Pancreas (tissue), 10 donors: ENCODE data around the gene DMD. TPM values are rescaled to one million over a fixed set of nuclear protein-coding genes. Genes with fewer than 3 reads are reported as not detected.

ENCODE experiments used
- ATAC-seq, 4 donors: fragments of 200-7000 bp; cut with Tn5 transposase; one replicate each; pipeline versions ENCODE4 v1.8.0 to v1.9.1; 2020; ENCODE audit warnings: mild to moderate bottlenecking in 4 of 4, moderate library complexity in 4 of 4
- DNase-seq, 6 donors: peaks; one replicate each; pipeline ENCODE4 v3.0.0-alpha.2; 2020
- FAIRE-seq: peaks from 2 replicates; lab custom pipeline; 2012; peaks lifted over from hg19 to GRCh38; lab: Jason Lieb, UNC
- H3K27ac ChIP-seq, 4 donors: fragments of 200-600 bp; sonication (generic); 1 replicate in 3 of 4; 2 replicates in 1 of 4; pipeline versions ENCODE4 v1.5.0 to v1.8.0; 2020
- H3K27me3 ChIP-seq, 4 donors: fragments of 200-600 bp; one replicate each; pipeline ENCODE4 v1.8.0; 2021
- H3K36me3 ChIP-seq, 3 donors: fragments of 200-600 bp; sonication (generic) in 1 of 3; one replicate each; pipeline versions ENCODE4 v1.5.0 to v1.8.0; 2020 to 2021
- H3K4me1 ChIP-seq, 3 donors: fragments of 200-600 bp; one replicate each; pipeline ENCODE4 v1.8.0; 2021
- H3K4me3 ChIP-seq, 4 donors: fragments of 200-600 bp; sonication (generic) in 2 of 4; one replicate each; pipeline versions ENCODE4 v1.5.0 to v1.8.0; 2020 to 2021
- H3K9me3 ChIP-seq, 4 donors: fragments of 200-600 bp; one replicate each; pipeline ENCODE4 v1.8.0; 2021
- CTCF ChIP-seq, 4 donors: fragments of 200-600 bp; sonication (generic) in 3 of 4; IDR thresholded peaks; one replicate each; pipeline versions ENCODE4 v1.5.0 to v1.8.0; 2021; ENCODE audit warnings: antibody characterized with exemption in 4 of 4
- WGBS, 2 donors: extraction: QIAGEN DNeasy Blood & Tissue Kit; methylation state at CpG; one replicate each; pipeline ENCODE4 v1.1.7; 2013; 5-methylcytosine and 5-hydroxymethylcytosine counted together
- intact Hi-C, 3 donors: fragments of 100-400 bp; cut with DNase I; formaldehyde crosslinking; loops; one replicate each; pipeline versions ENCODE4 v1.11.1 to v1.14.2; 2022
- microRNA-seq, 2 donors: library from miRNA; unstranded; fragments of <30 nt; microRNA quantifications; one replicate each; pipeline versions ENCODE4 to v1.1.0, GENCODE V29; 2019 to 2020
- polyA plus RNA-seq, 2 donors: library from polyadenylated mRNA; stranded (reverse); fragments of 200-250 nt; gene quantifications; one replicate each; pipeline ENCODE4 v1.2.3, GENCODE V29; 2013
- total RNA-seq, 6 donors: library from RNA; stranded (reverse); fragmentation: NEBNext Ultra II Directional in 4 of 6; extraction: Animal tissue kit (Norgen Biotek cat#: 25700) in 4 of 6; gene quantifications; one replicate each; pipeline versions ENCODE4 v1.2.1 to v1.2.4, GENCODE V29; 2021 to 2023
- donor health status: healthy with polysubstance abuse.
- donor health status: DM: no; HTN: no; CAD: no; lungs with moderate emphysema.
- donor health status: DM: no; HTN: no; CAD: no.
- donor health status: control.
- donor health status: control.
- donor health status: Bipolar disorder and iron deficiency.
- donor health status: DM: yes; HTN: yes; CAD: no.
- donor health status: DM: no; HTN: no; CAD: no.
- donor health status: DM: no; HTN: no; CAD: no.
- donor health status: DM: yes; HTN: yes; CAD: no.

Gene DMD
- total and polyA plus RNA-seq, 8 donors: 9.1 to 46.5 (median 32.1) TPM

- DNase-seq (no peak), FAIRE-seq (no peak), ATAC-seq (no peak)
- H3K4me1 ChIP-seq: no peaks in the 10 kb centered on the region
- H3K36me3 ChIP-seq: no peaks in the 10 kb centered on the region
- no peak overlapping the region for H3K27ac ChIP-seq
- WGBS, 2 donors: 45 to 86% methylated on average over 1 of the region's 1 CpG
- peaks cover 0 to 5% (median 0%) of the 10 kb centered on the region in 4 donors for H3K27me3 ChIP-seq
- no peak overlapping the region for H3K4me3 ChIP-seq
- intact Hi-C loops: no loop called here
- TF ChIP-seq CTCF (IDR thresholded peaks at IDR 0.05): no peak
- H3K9me3 ChIP-seq: no peaks in the 10 kb centered on the region
Measured at GRCh38 chrX:31091819-31092218, 2119.5 kb downstream of the DMD start.

GRCh38 chrX:31074522-31074921 is 2136.8 kb downstream of the DMD start:
- FAIRE-seq: no peak
- WGBS, 2 donors: 41 to 70% methylated on average over 2 of the region's 2 CpGs
- intact Hi-C loops: no loop called here

GRCh38 chrX:31071725-31072124 is 2139.6 kb downstream of the DMD start, which contains the start of gene FTHL17:
Gene FTHL17, minus strand, starts transcription at chrX:31072041. Its CDS starts 88 bp downstream, at chrX:31071953.
- DNase-seq: peak in 1 of 6 donors; percentile 32
- Histone ChIP-seq H3K27ac (no peak within 1 kb of the TSS), H3K4me1 (no peaks in the 10 kb centered on the region), H3K4me3 (no peak within 1 kb of the TSS), H3K36me3 (no peaks in the 10 kb centered on the region), H3K9me3 (no peaks in the 10 kb centered on the region), H3K27me3 (no peaks in the 10 kb centered on the region)
- 87 to 94% methylated on average over 33 of the region's 33 CpGs for WGBS, 2 donors
- intact Hi-C loops: no loop called here
- ATAC-seq: no peak
- no peak for FAIRE-seq
- TF ChIP-seq CTCF (IDR thresholded peaks at IDR 0.05): no peak

More at GRCh38 chrX:31074522-31074921, 2136.8 kb downstream of the DMD start:
- H3K9me3 ChIP-seq: no peaks in the 10 kb centered on the region
- ATAC-seq (no peak), DNase-seq (no peak)
- no peak for TF ChIP-seq CTCF (IDR thresholded peaks at IDR 0.05)
- no peak overlapping the region for H3K4me3 ChIP-seq
- no peak overlapping the region for H3K27ac ChIP-seq
- H3K36me3 ChIP-seq: no peaks in the 10 kb centered on the region
- no peaks in the 10 kb centered on the region for H3K27me3 ChIP-seq
- no peaks in the 10 kb centered on the region for H3K4me1 ChIP-seq

GRCh38 chrX:31071262-31071661 is 2140.1 kb downstream of the DMD start:
- intact Hi-C loops: no loop called here
- H3K27ac ChIP-seq: no peak overlapping the region
- FAIRE-seq (no peak), DNase-seq (peak in 1 of 6 donors; percentile 37), ATAC-seq (no peak)
- H3K9me3 ChIP-seq: no peaks in the 10 kb centered on the region
- WGBS, 2 donors: 84 to 85% methylated on average over 18 of the region's 18 CpGs
- TF ChIP-seq CTCF (IDR thresholded peaks at IDR 0.05): no peak
- H3K4me1 ChIP-seq: no peaks in the 10 kb centered on the region
- H3K27me3 ChIP-seq: no peaks in the 10 kb centered on the region
- H3K4me3 ChIP-seq: no peak overlapping the region
- H3K36me3 ChIP-seq: no peaks in the 10 kb centered on the region

GRCh38 chrX:31070057-31070468 is 2141.3 kb downstream of the DMD start:
- intact Hi-C loops: no loop called here
- no peaks in the 10 kb centered on the region for H3K9me3 ChIP-seq
- H3K36me3 ChIP-seq: no peaks in the 10 kb centered on the region
- DNase-seq: no peak
- no peak for TF ChIP-seq CTCF (IDR thresholded peaks at IDR 0.05)
- no peak overlapping the region for H3K27ac ChIP-seq
- FAIRE-seq: no peak
- H3K27me3 ChIP-seq: peaks cover 0 to 4% (median 0%) of the 10 kb centered on the region in 4 donors
- no peaks in the 10 kb centered on the region for H3K4me1 ChIP-seq
- no peak overlapping the region for H3K4me3 ChIP-seq
- ATAC-seq: peak in 1 of 4 donors; percentile 27

Small RNAs within 50 kb of the gene (microRNA-seq; reads per million reads assigned to microRNA genes)
- gene MIR3915 (0 reads per million in 2 donors), gene MIR548F5 (0 reads per million in 2 donors)
